Nephron (organoid): ENCODE data around the gene MLXIPL.
"Not testable (repeated sequence)": the region's sequence is repeated elsewhere in the genome, so short reads cannot be mapped to it uniquely, and the experiment has no call there.

Experiments used
- H3K27ac Mint-ChIP-seq, 3 experiments: 2 replicates each; pipeline ENCODE4 v1.8.0; 2020; ENCODE audit warnings: mixed read lengths in 3 of 3, mild to moderate bottlenecking in 2 of 3, moderate library complexity in 1 of 3
- H3K27me3 Mint-ChIP-seq: 2 replicates; pipeline ENCODE4 v1.8.0; 2021; ENCODE audit warnings: low read depth, mild to moderate bottlenecking, moderate library complexity, mixed read lengths
- H3K36me3 Mint-ChIP-seq: 2 replicates; pipeline ENCODE4 v1.8.0; 2020; ENCODE audit warnings: low read depth, mixed read lengths
- H3K4me1 Mint-ChIP-seq: 2 replicates; pipeline ENCODE4 v1.8.0; 2020; ENCODE audit warnings: mixed read lengths
- H3K4me3 Mint-ChIP-seq, 3 experiments: 2 replicates each; pipeline ENCODE4 v1.8.0; 2020; ENCODE audit warnings: mild to moderate bottlenecking in 3 of 3, mixed read lengths in 3 of 3, moderate library complexity in 2 of 3
- H3K9me3 Mint-ChIP-seq: 2 replicates; pipeline ENCODE4 v1.8.0; 2020; ENCODE audit warnings: mixed read lengths
- CTCF ChIP-seq, 3 experiments: fragments of 200-600 bp; sonication (generic); IDR thresholded peaks; one replicate each; pipeline ENCODE4 v1.5.0; 2021; ENCODE audit warnings: antibody characterized with exemption in 3 of 3; ENCODE audit not compliant: unreplicated experiment in 3 of 3

The MLXIPL gene

GRCh38 chr7:73611017-73611555, 13.2 kb downstream of the MLXIPL start:
- Mint-ChIP-seq H3K4me1 (peaks cover 8% of the 10 kb centered on the region), H3K36me3 (no peaks in the 10 kb centered on the region), H3K27me3 (peaks cover 30% of the 10 kb centered on the region), H3K27ac (peak overlapping the region in 1 of 3 experiments; percentile 53), H3K4me3 (no peak overlapping the region), H3K9me3 (no peaks in the 10 kb centered on the region)
- TF ChIP-seq CTCF (IDR thresholded peaks at IDR 0.05; ENCODE audit: unreplicated experiment in 3 of 3) = no peak

- Mint-ChIP-seq H3K9me3 (no peaks in the 10 kb centered on the region), H3K36me3 (no peaks in the 10 kb centered on the region), H3K4me1 (peaks cover 8% of the 10 kb centered on the region), H3K27me3 (peaks cover 30% of the 10 kb centered on the region), H3K27ac (no peak overlapping the region), H3K4me3 (no peak overlapping the region)
- no peak for TF ChIP-seq CTCF (IDR thresholded peaks at IDR 0.05; ENCODE audit: unreplicated experiment in 3 of 3)
These were observed 14.2 kb downstream of the MLXIPL start for GRCh38 chr7:73610105-73610504.

- H3K4me3 Mint-ChIP-seq, H3K36me3 Mint-ChIP-seq, H3K27ac Mint-ChIP-seq, H3K4me1 Mint-ChIP-seq, H3K9me3 Mint-ChIP-seq: not testable (repeated sequence)
- H3K27me3 Mint-ChIP-seq = peaks cover 21% of the 10 kb centered on the region
These were observed 16.7 kb downstream of the MLXIPL start for GRCh38 chr7:73607692-73607983.

GRCh38 chr7:73606801-73607691, 17.3 kb downstream of the MLXIPL start:
- Mint-ChIP-seq H3K27ac (no peak overlapping the region), H3K9me3 (no peaks in the 10 kb centered on the region), H3K36me3 (no peaks in the 10 kb centered on the region), H3K27me3 (peaks cover 18% of the 10 kb centered on the region), H3K4me1 (no peaks in the 10 kb centered on the region), H3K4me3 (no peak overlapping the region)
- peak; percentile 92 to 97 (median 96) for TF ChIP-seq CTCF (IDR thresholded peaks at IDR 0.05; ENCODE audit: unreplicated experiment in 3 of 3)

GRCh38 chr7:73605601-73606220, 18.6 kb downstream of the MLXIPL start:
- Mint-ChIP-seq H3K4me1 (no peaks in the 10 kb centered on the region), H3K36me3 (no peaks in the 10 kb centered on the region), H3K4me3 (no peak overlapping the region), H3K27me3 (peaks cover 21% of the 10 kb centered on the region), H3K27ac (no peak overlapping the region), H3K9me3 (no peaks in the 10 kb centered on the region)
- TF ChIP-seq CTCF (IDR thresholded peaks at IDR 0.05; ENCODE audit: unreplicated experiment in 3 of 3) = no peak

GRCh38 chr7:73602721-73603651, 21.3 kb downstream of the MLXIPL start:
- Mint-ChIP-seq H3K9me3 (no peaks in the 10 kb centered on the region), H3K36me3 (no peaks in the 10 kb centered on the region), H3K27ac (no peak overlapping the region), H3K4me1 (peaks cover 2% of the 10 kb centered on the region), H3K27me3 (peaks cover 22% of the 10 kb centered on the region), H3K4me3 (no peak overlapping the region)
- no peak for TF ChIP-seq CTCF (IDR thresholded peaks at IDR 0.05; ENCODE audit: unreplicated experiment in 3 of 3)
